Activated CD4-positive, alpha-beta T cell treated with anti-CD3 and anti-CD28 coated beads, Interleukin-2, amount 50 U/mL, for 1 hour (primary cell): ENCODE data around the gene FAM163A.
"Not testable (repeated sequence)": the region's sequence is repeated elsewhere in the genome, so short reads cannot be mapped to it uniquely, and the experiment has no call there.

Source experiments
- DNase-seq: peaks from one replicate; pipeline ENCODE4 v3.0.0-alpha.2; 2020

Gene FAM163A

DNA sequence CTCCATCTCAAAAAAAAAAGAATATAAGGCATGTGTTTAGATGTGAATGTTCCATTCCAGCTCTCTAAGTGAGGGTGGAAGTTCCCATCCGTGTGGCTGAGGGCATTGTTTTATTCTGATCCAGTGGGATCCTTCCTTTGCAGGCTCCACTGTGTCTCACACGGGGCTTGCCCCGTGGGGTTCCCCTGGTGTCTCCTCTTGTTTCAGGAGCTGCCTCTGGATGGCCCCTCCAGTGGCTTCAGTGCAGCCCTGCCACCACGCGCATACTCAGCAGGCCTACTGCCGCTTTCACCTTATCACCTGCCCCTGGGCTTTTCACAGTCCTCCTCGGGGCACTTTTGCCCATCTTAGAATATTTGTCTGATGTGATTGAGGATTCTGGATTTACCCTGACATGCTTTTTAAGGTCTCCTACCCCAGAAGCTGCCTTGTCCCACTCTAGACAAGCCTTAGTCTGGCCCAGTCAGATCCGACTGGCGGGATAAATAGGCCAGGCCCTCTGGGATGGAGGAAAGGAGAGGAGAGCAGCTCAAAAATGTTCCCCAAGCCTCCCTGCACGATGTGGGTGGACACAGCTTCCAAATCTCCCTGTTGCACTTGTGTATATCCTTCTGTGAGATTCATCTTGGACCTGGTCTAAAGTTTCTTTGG lies 55.2 kb downstream of the FAM163A start:
- DNase-seq, result no peak

DNA sequence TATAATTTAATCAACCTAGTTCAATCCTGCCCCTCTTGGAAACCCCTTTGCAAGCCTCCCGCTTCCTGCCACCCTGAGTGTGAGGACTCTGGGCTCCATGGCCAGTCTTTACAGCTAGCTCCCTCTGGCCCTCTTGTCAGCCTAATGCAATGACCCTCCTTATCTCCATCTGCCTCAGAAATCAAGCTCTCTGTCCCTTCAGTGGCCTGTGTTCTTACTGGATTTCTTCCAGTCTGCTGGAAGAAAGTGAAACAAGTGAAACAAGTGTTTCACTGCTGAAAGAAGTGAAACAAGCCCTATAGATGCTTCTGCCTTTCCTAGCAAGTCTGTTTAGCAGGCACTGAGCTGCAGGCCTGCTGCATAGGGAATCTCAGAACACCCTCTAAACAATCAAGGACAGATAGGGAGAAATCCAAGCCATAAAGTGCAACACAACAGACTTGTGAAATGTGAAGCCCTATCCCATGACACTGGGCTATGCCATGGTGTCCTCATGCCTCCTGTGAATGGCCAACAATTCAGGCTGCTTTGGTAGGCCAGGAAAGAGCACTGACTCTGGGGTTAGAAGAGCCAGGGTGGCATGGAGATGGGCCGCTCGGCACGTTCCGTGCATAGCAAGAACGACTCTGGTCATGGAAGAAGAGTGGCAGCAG lies 55.9 kb downstream of the FAM163A start:
- DNase-seq, result no peak

DNA sequence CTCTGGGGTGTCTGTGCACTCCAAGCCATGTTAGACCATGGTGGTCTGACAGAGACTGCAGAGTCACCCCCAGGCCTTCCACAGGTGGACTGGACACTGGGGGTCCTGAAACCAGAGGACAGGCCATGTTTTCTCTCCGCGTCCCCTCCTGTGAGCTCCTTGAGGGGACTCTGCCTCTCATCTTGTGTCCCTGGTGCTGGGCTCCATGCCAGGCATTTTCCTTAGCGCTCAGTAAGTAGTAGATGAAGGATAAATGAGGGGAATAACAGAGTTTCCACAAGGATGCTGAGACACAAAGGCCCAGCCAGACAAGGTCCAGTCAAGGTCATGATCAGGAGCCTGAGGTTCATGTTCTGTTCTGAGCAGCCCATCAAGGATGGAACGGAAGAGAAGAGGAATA lies 57.4 kb downstream of the FAM163A start:
- DNase-seq, result no peak

DNA sequence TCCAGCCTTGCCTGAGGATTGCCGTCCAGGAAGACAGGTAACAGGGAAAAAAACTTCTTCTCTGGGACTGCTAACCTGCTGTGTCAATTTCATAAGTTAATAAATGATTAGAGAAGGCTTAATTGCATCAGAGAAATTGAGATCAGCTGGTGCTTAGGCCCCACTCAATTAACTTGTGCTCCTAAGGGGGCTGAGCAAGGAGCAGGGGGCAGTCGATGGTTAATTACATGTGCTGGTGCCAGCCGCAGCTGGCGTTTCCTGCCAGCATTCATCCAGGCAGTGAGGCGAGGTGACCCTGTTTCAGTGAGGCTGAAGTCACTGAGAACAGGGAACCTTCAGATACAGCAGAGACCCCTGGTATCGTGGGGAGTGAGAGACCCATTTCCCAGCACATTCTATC lies 60.0 kb downstream of the FAM163A start:
- DNase-seq, result no peak

DNA sequence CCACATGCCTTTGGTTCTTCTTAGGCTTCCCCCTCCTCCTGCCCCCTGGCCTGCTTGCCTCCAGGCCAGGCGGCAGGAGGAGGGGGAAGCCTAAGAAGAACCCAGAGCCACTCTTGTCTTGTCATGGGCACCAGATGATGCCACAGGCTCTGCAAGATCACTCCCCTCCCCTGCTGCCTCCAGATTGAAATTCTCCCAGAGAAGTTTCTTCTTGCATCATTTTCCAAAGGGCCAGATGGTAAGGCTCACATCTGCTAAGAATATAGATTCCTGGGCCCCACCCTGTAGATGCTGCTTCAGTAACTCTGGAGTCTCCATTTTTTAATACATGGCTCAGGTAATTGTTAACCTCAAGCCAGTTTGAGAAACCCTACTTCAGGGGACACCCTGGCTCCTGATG lies 60.8 kb downstream of the FAM163A start:
- DNase-seq, result no peak

DNA sequence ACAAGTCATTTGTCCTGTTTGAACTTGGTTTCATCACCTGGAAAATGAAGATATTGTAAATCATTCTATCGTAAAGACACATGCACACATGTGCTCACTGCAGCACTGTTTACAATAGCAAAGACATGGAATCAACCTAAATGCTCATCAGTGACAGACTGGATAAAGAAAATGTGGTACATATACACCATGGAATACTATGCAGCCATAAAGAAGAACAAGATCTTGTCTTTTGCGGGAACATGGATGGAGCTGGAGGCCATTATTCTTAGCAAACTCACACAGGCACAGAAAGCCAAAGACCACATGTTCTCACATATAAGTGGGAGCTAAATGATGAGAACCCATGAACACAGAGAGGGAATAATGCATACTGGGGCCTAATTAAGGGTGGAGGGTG lies 61.3 kb downstream of the FAM163A start:
- DNase-seq, result not testable (repeated sequence)

DNA sequence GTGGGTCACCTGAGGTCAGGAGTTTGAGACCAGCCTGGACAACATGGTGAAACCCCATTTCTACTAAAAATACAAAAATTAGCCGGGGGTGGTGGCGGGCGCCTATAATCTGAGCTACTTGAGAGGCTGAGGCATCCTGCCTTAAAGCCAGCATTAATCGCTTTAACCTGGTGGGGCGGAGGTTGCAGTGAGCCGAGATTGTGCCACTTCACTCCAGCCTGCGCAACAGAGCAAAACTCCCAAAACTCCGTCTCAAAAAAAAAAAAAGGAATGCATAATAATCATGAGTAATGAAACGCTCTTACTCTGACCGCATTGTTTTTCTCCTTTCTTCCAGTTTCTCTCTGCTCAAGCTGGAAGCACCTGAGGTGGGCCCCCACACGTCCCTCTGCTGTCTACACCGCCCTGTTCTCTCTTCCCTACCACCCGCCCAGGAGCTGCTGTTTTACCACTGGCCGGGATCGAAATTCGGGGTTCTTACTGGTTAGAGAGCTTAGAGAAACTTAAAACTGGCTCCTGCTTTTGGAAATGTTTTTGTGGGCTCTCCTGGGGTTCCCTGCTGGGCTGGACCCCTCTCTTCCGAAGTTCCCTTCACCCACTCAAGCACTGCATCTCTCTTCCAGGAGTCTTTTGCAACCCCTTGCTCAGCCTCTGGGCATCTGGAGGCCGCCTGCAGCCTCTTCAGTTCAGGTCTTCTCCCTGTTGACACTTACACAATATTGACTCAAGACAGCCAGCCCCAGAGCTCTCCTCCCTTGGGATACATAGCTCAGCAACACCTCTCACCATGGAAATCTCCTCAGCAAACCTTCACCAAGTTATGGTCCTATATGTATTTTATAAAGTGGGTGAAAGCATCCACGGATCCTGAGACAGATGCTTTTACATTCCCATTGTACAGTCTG lies 62.5 kb downstream of the FAM163A start:
- DNase-seq, result no peak

DNA sequence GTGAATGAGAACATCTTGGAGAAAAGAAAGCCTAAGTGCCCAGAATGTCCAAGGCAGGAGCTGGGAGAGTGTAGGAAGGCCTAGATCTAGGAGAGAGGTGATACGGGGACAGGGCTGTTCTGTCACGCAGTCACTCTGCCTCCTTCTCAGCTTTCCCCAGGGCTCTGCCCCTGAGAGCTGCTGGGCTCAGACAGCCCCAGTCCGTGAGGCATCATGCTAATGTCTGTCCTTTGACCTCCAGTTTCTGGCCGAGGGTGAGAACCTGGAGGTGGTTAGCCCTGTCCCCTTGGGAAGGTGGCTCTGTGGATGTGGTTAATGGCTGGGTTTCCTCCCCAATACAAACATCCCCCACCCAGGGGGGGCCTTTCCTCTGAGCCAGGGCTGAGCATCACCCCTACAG lies 63.2 kb downstream of the FAM163A start:
- DNase-seq, result no peak

DNA sequence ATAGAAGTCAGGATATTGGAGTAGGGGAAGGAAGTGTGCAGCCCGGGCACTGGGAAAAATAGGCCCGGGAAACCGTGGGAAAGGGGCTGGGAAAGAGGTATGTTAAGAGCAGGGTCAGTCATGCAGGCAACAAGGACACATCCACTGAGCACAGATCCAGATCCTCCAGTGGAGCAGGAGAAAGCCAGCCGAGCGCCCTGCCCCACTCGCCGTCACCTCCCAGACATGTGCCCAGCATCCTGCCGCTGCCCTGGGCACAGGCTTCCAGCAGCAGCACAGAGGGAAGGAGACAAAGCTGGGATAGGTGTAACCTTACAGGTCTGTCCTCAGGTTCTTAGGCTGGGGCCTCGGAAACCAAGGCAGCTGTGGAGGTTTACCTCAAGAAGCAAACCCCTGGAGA lies 64.2 kb downstream of the FAM163A start:
- DNase-seq, result no peak

DNA sequence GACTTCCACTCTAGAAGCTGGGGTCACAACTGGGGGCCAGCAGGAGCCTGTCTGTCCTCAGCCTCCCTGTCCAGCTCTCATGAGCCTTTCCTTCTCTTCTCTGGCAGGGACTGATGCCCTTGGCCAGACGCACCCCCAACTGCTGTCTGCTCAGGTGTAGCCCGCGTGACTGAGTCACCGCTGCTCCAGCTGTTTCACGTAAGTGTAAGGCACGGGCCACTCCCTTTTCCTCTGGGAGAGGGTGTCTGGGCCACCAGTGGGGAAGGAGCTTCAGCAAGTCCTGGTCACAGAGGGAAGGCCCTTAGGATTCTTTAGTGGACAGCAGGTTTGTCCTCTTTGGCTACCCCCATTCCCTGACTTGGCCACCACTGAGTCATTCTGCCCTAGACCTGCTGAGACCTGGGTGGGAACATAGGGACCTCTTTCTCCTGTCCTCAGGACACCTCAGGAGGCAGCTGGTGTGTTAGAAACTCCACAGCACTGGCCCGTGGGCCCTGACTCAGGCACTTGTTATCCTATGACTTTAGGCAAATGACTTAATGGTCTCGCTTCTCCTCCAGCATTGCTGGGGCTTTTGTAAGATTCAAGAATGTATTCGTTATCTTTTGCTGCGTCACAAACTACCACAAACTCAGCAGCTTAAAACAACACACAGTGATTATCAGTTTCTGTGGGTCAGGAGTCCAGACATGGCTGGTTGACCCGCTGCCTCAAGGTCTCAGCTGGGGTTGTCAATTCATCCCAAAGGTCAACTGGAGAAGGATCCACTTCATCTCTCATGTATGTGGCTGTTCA lies 64.8 kb downstream of the FAM163A start:
- no peak for DNase-seq

DNA sequence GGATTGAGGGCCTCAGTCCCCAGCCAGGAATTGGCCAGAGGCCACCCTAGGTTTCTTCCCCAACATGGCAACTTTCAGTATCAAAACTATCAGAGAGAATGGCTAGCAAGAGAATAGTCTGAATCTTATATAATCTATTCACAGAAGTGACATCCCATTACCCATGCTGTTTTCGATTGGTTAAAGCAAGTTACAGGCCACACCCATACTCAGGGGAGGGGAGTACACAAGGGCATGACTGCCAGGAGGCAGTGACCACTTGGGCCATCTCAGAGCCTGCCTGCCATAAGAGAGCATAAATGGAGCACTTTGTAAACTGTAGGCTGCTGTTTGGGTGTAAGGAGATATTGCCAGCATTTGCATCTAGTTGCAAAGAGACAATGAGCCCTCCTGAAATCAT lies 65.4 kb downstream of the FAM163A start:
- no peak for DNase-seq

DNA sequence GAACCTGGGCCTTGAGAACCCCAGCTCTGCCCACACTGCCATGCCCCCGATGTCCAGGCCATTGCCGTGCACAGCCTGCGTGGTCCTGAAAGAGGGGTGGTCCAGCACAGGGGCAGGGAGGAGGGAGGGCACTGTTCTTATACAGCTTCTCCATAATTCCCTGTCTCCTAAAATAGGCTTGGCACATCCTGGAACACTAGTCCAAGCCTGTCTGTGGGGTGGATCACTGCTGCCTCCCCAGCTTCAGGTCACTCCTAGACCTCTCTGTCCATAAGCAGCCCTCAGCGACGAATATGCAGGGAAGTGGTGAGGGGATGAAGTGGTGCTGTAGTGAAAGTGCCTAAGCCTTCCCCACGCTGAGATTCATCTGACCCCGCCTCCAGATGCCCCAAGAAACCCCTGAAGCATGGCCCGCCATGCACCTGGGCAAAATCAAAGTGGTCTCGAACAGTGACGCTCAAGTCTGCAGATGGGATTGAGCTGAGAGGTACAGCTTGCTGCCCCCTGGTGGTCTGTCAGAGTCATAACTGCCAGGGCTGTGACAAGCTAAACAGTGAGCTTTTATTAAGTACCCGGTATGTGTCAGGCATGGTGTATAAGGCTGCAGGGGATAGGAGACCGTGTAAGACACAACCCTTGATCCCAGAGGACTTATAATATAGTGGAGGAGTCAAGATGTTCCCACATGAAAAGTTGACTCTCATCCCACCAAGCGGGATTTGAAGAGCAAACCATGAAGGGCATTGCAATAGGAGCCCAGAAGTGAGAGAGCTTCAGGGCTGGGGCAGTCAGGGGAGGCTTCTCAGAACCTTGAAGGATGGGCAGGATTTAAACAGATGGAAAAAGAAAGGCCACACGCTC lies 66.6 kb downstream of the FAM163A start:
- peak; percentile 70 for DNase-seq

DNA sequence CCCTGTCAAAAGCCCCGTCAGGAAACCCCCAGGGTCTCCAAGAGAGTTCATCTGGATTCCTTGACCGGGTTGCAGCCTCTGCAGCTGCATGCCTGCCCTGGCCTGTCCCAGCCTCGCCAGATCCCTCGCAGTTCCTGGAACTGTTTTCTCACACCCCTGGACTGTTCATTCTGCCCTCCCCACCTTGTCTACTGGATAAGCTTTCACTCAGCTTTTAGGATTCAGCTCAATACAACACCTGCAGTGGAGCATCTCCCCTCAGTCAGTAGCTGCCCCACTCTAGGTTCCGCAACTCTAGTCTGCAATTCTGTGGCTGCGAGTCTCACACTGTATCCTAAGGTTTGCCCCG lies 67.2 kb downstream of the FAM163A start:
- DNase-seq, result no peak

DNA sequence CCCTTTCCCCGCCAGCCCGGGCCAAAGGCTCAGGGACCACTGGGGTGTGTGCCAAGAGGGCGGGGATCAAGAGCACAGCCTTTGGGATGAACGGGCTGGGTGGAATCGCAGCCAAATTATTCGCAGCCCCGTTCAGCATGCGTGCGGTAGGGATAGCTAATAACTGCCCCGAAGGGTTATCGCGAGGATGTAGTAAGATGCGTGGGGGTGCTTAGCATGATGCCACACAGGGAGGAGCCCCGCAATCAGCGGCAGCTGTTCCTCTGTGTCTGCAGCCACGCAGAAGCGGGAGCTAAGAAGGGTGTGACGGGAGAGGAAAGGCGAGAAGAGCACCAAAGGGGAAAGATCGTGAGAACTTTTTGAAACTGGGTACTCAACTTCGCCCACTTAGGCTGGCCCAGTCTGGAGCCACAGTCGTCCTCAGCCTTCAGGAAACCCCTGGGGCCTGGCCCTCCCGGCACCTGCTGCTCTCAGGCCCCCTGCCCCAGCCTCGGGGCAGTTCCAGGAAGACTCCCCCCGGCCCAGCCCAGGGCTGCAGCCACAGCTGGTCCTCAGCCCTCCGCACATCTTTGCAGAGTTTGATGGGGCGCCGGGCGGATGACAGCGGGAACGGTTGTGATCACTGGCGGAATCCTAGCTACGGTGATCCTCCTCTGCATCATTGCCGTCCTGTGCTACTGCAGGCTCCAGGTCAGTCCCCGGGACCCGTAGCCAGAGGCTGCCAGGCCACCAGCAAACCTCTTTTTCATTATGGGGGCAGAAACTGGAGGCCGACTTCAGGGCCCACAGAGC lies 69.6 kb downstream of the FAM163A start:
- DNase-seq, result no peak

DNA sequence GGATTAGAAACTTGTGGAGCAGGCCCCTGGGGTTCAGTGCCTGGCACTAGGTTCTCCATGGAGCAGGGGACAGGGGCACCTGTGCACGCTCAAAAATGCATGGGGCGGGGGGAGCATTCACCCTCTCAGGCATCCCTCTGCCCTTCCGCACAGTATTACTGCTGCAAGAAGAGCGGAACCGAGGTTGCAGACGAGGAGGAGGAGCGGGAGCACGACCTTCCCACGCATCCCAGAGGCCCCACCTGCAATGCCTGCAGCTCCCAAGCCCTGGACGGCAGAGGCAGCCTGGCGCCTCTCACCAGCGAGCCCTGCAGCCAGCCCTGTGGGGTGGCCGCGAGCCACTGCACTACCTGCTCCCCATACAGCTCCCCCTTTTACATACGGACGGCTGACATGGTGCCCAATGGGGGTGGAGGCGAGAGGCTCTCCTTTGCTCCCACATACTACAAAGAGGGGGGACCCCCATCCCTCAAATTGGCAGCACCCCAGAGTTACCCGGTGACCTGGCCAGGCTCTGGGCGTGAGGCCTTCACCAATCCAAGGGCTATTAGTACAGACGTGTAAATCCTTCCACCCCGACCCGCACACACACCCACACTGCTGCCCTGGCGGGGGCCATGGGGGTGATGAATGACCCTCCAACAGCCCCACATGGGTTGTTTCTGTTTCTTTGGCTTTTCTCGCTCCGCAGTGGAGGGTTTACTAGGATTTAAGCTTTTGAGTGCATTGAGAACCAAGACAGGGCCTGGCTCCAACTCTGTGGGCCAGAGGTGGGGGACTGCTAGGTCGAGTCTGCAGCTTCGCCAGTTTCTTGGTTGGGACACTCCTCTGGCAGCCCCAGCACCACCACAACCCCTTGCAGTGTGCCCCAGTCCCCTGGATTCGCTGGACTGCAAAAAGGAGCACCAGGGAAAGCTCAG lies 70.8 kb downstream of the FAM163A start:
- DNase-seq, result no peak

DNA sequence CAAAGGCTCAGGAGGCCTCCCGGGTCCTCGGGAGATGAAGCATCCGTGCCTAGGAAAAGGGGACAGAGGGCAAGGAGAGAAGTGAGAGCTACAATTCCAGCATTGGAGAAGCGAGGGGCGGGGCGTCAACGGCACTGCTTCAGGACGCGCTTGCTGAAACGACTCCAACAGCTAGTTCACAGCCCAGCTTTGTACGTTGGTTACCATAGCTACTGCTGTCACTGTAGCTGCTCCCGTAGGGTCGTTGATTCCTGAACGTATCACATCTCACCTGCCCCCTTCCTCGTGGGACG lies 71.4 kb downstream of the FAM163A start:
- DNase-seq, result no peak

DNA sequence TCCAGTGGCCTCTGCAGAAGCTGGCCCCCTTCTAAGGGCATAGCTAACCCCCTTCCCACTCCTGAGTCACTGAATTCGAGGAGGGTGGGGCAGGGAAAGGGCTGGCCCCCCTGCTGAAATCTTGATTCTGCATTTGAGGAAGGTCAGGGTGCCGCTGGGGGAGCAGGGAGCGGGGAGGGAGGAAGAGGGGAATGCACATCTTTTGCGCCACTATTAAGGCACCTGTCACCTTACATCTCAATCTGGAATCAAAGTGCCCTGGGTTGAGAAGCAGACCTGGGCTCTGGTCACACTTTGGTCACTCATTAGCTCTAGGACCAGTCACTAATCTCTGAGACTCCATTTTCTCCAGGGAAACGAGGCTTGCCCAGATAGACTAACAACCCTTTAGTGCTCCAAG lies 72.5 kb downstream of the FAM163A start:
- no peak for DNase-seq

DNA sequence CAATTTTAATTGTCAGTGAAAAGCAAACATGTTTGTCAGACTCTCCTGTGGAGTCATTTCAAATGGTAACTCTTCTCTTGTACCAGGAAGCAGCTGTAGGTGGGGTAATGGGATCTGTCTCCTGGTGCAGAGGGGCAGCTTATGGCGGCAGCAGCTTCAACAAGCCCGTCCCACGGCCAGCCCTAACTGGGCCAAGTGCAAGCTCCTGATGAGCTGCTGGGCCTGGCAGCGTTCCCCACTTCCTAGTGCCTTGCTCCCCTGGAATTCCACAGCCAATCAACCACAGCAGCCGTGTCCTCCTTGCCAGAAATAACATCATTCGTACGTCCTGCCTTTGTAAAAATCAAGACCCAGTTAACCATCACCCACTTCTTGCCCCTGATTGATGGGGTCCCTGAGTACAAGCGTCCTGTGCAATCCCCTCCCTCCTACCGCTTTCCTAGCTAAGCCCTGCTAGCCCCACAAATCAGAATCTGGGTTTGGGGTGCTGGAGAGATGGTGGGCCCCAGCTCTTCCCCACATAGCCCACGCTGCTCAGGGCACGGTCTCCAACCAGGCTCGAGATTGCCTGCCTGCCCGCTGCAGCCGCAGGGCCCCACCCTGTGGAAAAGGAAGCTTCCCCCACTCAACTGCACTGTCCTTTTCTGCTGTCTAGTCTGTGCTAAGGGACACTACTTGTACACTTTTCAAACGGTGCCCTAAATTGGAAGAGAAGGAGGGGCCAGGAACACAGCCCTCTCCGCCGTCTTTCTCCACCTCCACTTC lies 73.3 kb downstream of the FAM163A start:
- no peak for DNase-seq

DNA sequence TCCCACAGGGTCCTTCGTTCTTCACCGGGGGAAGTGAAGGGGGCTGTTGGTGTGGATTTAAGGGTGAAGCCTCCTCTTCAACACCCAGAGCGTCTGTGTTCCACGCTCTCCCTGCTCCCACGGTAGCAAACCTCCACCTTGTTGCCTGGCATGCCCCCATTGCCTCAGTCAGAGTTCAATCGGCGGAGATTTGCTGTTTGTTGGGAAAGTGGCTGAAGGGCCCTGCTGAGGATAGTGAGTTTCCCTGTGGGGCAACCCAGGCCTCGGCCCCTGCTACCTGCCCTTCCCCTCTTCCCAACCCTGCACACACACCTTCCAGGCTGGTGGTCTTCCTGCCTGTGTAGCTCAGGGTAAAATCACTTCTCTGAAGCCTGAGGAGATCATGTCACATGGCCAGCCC lies 74.0 kb downstream of the FAM163A start:
- no peak for DNase-seq

DNA sequence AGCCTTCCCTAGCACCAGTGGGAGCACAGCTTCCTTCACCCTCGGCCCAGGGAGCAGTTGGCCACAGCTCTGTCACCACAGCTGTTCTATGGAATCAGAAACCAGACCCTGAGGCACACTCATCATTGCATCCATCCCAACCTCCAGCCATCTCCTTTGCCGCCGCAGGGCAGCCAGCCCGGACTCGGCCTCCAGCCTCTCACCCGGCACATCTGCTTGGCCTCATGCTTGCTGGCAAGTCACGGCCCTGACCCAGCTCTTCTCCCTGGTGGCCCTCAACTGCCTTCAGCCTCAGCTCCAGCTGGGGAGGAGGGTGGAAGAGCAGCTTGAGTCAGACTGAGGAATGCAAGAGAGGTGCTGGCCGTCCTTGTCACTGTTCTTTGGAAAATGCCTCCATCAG lies 74.7 kb downstream of the FAM163A start:
- DNase-seq, result no peak
